GM12878 (cell line): ENCODE data around the gene DACH1.

Experiments
- CTCF ChIP-seq, 3 experiments: IDR thresholded peaks in 2 of 3; conservative IDR thresholded peaks in 1 of 3; 2 replicates each; pipeline ENCODE4 v1.5.1; 2011; ENCODE audit warnings: low read depth in 3 of 3, low read length in 3 of 3, mild to moderate bottlenecking in 3 of 3, control low read depth in 2 of 3, moderate library complexity in 2 of 3, inconsistent platforms in 1 of 3, mixed read lengths in 1 of 3; ENCODE audit not compliant: control insufficient read depth in 2 of 3, insufficient read depth in 1 of 3; ENCODE audit errors: extremely low read depth in 1 of 3
- EP300 ChIP-seq, 2 experiments: fragments of 150-350 bp in 1 of 2; IDR thresholded peaks; 2 replicates each; pipeline ENCODE4 v1.6.1; 2011 to 2012; ENCODE audit warnings: low read depth in 2 of 2, low read length in 2 of 2, borderline replicate concordance in 1 of 2, improper control_type of control experiment in 1 of 2, inconsistent platforms in 1 of 2; ENCODE audit not compliant: control insufficient read depth in 1 of 2
- EZH2 ChIP-seq: IDR thresholded peaks from 2 replicates; pipeline ENCODE4 v1.6.1; 2012; ENCODE audit warnings: low read depth, mild to moderate bottlenecking, control low read depth, inconsistent platforms, low read length, borderline replicate concordance; ENCODE audit not compliant: control insufficient read depth
- GATAD2B ChIP-seq: fragments of 450-650 bp; conservative IDR thresholded peaks from 2 replicates; pipeline ENCODE4 v1.6.1; 2017; ENCODE audit warnings: low read depth, mild to moderate bottlenecking, moderate library complexity
- JUNB ChIP-seq: IDR thresholded peaks from 2 replicates; pipeline ENCODE4 v1.6.1; 2016; ENCODE audit warnings: antibody characterized with exemption, mild to moderate bottlenecking
- KDM1A ChIP-seq: fragments of 200-600 bp; sonication (generic); IDR thresholded peaks from 2 replicates; pipeline ENCODE4 v1.6.1; 2016; ENCODE audit warnings: borderline replicate concordance
- MAX ChIP-seq: IDR thresholded peaks from 2 replicates; pipeline ENCODE4 v1.6.1; 2012; ENCODE audit warnings: low read depth, low read length, improper control_type of control experiment
- MEF2B ChIP-seq: fragments of 450-650 bp; IDR thresholded peaks from 2 replicates; pipeline ENCODE4 v1.6.1; 2018; ENCODE audit warnings: mild to moderate bottlenecking, moderate library complexity; ENCODE audit not compliant: partially characterized antibody, poor library complexity, severe bottlenecking
- MXI1 ChIP-seq: fragments of 150-350 bp; IDR thresholded peaks from 2 replicates; pipeline ENCODE4 v1.6.1; 2011; ENCODE audit warnings: low read depth, mild to moderate bottlenecking, inconsistent platforms, low read length, improper control_type of control experiment
- POLR2A ChIP-seq: IDR thresholded peaks from 2 replicates; pipeline ENCODE4 v1.6.1; 2011; ENCODE audit warnings: low read depth, mild to moderate bottlenecking, low read length
- RCOR1 ChIP-seq: conservative IDR thresholded peaks from 2 replicates; pipeline ENCODE4 v1.6.1; 2012; ENCODE audit warnings: low read depth, low read length, improper control_type of control experiment
- TAF1 ChIP-seq: IDR thresholded peaks from 2 replicates; pipeline ENCODE4 v1.6.1; 2011; ENCODE audit warnings: mild to moderate bottlenecking, low read depth, low read length, borderline replicate concordance

- TF ChIP-seq MAX (no peak), EP300 (IDR thresholded peaks at IDR 0.05; ENCODE audit: borderline replicate concordance in 1 of 2, control insufficient read depth in 1 of 2, low read depth in 2 of 2, low read length in 2 of 2) (no peak), RCOR1 (no peak), JUNB (no peak), POLR2A (no peak), GATAD2B (no peak), KDM1A (no peak), EZH2 (no peak), MXI1 (no peak), CTCF (IDR thresholded peaks at IDR 0.05 in 2 of 3, conservative IDR thresholded peaks at IDR 0.05 in 1 of 3; ENCODE audit: control insufficient read depth in 2 of 3, extremely low read depth in 1 of 3, insufficient read depth in 1 of 3, low read depth in 3 of 3, low read length in 3 of 3) (no peak), TAF1 (no peak), MEF2B (no peak)
Observed at GRCh38 chr13:71417205-71417604, 449.8 kb downstream of the DACH1 start.
